ENCODE data around the gene PON2.

The PON2 gene

DNA sequence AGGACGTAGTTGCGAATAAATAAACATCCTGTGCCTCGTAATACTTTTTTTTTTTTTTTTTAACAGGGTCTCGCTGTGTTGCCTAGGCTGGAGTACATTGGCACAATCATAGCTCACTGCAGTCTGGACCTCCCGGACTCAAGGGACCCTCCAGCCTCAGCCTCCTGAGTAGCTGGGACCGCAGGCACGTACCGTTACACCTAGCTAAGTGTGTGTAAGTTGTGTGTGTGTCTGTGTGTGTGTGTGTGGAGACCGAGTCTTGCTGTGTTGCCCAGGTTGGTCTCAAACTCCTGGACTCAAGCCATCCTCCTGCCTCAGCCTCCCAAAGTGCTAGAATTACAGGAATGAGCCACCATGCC, 573 bp upstream of the PON2 start:
- TF ChIP-seq, protein P1, sequence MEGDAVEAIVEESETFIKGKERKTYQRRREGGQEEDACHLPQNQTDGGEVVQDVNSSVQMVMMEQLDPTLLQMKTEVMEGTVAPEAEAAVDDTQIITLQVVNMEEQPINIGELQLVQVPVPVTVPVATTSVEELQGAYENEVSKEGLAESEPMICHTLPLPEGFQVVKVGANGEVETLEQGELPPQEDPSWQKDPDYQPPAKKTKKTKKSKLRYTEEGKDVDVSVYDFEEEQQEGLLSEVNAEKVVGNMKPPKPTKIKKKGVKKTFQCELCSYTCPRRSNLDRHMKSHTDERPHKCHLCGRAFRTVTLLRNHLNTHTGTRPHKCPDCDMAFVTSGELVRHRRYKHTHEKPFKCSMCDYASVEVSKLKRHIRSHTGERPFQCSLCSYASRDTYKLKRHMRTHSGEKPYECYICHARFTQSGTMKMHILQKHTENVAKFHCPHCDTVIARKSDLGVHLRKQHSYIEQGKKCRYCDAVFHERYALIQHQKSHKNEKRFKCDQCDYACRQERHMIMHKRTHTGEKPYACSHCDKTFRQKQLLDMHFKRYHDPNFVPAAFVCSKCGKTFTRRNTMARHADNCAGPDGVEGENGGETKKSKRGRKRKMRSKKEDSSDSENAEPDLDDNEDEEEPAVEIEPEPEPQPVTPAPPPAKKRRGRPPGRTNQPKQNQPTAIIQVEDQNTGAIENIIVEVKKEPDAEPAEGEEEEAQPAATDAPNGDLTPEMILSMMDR (IDR thresholded peaks at IDR 0.05; ENCODE audit: insufficient read depth, low read length, missing control alignments), result no peak
- POLR2A ChIA-PET, result no interaction called here
- DNase-seq (ENCODE audit: low read depth, low spot score), result no peak
- CTCF ChIA-PET, result interaction anchor here (1.4 to 2.1 kb wide), 2 partner anchors 42 to 188 kb away, joined by 3 to 5 read pairs; no protein-coding TSS in a partner anchor
- peak overlapping the region; percentile 70 for H3K4me3 ChIP-seq (ENCODE audit: low read depth, low read length)

DNA sequence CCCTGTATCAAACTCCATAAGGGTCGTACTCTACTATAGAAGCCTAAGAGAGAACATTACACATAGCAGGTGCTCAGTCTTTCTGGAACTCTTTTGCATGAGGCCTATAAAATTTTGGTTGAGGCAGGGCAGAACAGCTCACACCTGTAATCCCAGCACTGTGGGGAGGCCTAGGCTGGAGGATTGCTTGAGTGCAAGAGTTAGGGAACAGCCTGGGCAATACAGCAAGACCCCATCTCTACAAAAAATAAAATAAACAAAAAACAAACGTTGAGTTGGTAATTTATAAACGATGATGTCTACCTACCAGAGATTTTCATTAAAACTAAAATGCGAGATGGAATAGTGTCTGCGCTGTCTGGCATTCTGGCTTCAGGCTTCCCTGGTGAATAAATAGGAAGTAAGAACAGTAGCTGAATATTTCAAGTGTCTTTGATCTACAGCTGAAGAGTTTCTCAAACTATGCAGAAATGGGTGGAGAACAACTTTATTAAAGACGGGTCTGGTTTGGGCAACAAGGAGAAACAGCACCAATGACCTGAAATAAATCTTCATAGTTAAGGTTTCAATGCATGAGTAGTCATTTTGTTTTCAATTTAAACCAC, 774 bp downstream of the PON2 start:
- peak overlapping the region; percentile 70 for H3K4me3 ChIP-seq (ENCODE audit: low read depth, low read length)
- DNase-seq (ENCODE audit: low read depth, low spot score), result no peak
- TF ChIP-seq, protein P1 (IDR thresholded peaks at IDR 0.05; ENCODE audit: insufficient read depth, low read length, missing control alignments), result no peak
- ChIA-PET CTCF (interaction anchor here (0.9 to 2.1 kb wide), 3 partner anchors 43 to 187 kb away, joined by 3 to 5 read pairs (median 3); no protein-coding TSS in a partner anchor), POLR2A (interaction anchor here (0.6 to 0.7 kb wide), 2 partner anchors 175 to 685 kb away, joined by 3 read pairs; no protein-coding TSS in a partner anchor)

DNA sequence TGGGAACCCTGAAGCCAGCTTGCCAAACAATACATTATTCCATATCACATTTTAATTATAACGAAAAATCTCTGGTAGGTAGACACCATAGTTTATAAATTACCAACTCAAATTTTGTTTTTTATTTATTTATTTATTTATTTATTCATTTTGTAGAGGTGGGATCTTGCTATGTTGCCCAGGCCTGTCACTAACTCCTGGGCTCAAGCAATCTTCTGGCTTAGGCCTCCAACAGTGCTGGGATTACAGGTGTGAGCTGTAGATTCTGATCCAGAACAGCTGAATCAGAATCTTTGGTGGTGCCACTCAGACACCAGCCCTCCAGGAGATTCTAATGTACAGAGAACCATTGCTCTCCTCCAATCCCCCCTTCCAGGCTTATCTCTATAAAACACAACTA, 1.7 kb downstream of the PON2 start:
- DNase-seq (ENCODE audit: low read depth, low spot score), result no peak
- ChIA-PET POLR2A (no interaction called here), CTCF (no interaction called here)
- no peak overlapping the region for H3K4me3 ChIP-seq (ENCODE audit: low read depth, low read length)
- TF ChIP-seq, protein P1 (IDR thresholded peaks at IDR 0.05; ENCODE audit: insufficient read depth, low read length, missing control alignments), result no peak

DNA sequence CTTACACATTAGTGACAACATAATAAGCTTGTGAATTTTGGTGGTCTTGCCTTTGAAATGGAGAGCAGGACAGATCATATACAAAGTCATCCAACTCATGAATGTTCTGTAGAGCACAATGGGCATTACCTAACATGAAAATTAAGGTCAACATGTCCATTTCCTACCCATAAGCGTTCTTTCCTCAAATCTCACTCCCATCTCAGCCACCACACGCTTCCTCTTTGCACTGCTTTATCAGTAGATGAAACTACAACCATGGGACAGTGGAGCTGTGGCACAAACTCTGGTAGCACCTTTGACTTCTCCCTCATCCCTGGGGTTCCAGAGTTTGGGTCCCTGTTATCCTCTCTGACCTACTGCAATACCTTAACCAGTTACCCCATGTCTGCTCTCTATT, 2.2 kb downstream of the PON2 start:
- DNase-seq (ENCODE audit: low read depth, low spot score), result no peak
- ChIA-PET CTCF (no interaction called here), POLR2A (no interaction called here)
- no peak overlapping the region for H3K4me3 ChIP-seq (ENCODE audit: low read depth, low read length)
- TF ChIP-seq, protein P1 (IDR thresholded peaks at IDR 0.05; ENCODE audit: insufficient read depth, low read length, missing control alignments), result no peak

DNA sequence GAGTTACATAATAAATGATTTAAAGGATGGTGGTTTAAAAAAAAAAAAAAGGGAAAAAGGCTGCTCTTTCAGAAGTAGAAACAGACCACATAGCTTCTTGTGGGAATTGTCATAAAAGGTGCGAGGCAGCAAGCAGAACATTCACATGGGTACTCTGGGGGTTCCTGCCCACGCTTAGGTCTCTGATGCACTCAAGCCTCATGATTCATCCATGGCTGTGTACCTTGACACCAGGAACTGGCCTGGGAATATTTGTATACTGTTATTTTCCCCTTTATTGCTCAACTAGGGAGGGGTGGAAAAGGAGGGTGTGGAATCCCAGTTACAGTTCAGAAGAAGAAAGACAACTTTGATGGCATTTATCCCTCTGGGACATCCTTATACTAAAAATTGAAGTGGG, 4.0 kb downstream of the PON2 start:
- no peak overlapping the region for H3K4me3 ChIP-seq (ENCODE audit: low read depth, low read length)
- no peak for DNase-seq (ENCODE audit: low read depth, low spot score)
- CTCF ChIA-PET, result interaction anchor here (0.9 kb wide), 1 partner anchor 12 kb away, joined by 3 read pairs; no protein-coding TSS in a partner anchor
- TF ChIP-seq, protein P1 (IDR thresholded peaks at IDR 0.05; ENCODE audit: insufficient read depth, low read length, missing control alignments), result no peak
- POLR2A ChIA-PET, result no interaction called here

DNA sequence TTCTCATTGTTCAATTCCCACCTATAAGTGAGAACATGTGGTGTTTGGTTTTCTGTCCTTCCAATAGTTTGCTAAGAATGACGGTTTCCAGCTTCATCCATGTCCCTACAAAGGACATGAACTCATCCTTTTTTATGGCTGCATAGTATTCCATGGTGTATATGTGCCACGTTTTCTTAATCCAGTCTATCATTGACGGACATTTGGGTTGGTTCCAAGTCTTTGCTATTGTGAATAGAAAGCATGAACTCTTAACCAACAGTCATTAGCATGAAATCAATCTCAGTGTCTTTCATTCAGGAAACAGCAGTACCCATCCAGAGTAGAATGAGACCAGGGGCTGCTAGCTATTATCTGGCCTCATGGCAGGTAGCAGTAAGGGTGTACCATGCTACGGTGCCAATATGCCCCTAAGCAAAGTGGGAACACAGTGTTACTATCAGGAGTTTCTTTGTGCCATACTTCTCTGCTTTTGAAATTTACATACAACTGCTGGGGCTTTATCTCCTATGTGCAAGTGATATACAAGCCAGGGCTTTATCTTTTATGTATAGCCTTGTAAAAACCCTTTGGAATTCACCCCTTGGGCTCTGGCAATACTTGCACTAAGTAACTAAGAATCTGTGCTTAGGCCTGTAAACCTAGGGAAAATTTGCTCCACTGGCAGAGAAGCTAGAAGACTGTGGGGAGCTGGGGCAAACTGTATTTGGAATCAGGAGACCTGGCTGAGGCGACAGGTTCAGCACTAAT, 5.4 kb downstream of the PON2 start:
- CTCF ChIA-PET, result interaction anchor here (0.7 kb wide), 1 partner anchor 980 kb away, joined by 3 read pairs; no protein-coding TSS in a partner anchor
- POLR2A ChIA-PET, result no interaction called here
- DNase-seq (ENCODE audit: low read depth, low spot score), result no peak
- H3K4me3 ChIP-seq (ENCODE audit: low read depth, low read length), result no peak overlapping the region
- TF ChIP-seq, protein P1 (IDR thresholded peaks at IDR 0.05; ENCODE audit: insufficient read depth, low read length, missing control alignments), result no peak

Measured in AG04449 (cell line).